ENCODE results near the gene AKT3.
"Not testable (repeated sequence)": the region's sequence is repeated elsewhere in the genome, so short reads cannot be mapped to it uniquely, and the experiment has no call there.

AKT3 gene

GRCh38 chr1:243680860-243681259 is 169.2 kb downstream of the AKT3 start:
- DNase-seq: no peak

DNA sequence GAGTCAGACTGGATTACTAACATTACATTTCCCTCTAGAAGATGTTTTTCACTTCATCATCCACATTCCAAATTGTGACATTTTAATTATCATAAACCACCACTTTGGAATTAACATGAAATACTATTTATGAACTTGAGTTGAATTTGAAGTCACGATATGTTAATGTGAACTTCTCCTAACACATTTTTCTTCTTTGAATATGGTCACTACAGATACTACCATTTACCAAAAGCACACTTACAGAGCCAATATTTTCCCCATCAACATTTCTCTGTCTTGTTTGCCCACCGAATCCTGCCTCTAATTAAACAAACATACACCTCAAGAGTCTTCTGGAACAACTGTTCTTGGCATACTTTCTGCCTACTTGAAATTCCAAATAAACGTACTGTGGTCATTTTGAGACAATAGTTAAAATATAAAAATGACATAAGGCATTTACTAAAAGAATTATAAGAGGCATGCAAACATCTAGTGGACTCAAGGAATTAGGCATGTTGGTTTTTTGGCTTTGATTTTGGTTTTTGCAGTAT is 177.4 kb downstream of the AKT3 start:
- DNase-seq: peak; percentile 31

- DNase-seq: no peak
Observed at GRCh38 chr1:243667591-243667990, 182.5 kb downstream of the AKT3 start.

DNA sequence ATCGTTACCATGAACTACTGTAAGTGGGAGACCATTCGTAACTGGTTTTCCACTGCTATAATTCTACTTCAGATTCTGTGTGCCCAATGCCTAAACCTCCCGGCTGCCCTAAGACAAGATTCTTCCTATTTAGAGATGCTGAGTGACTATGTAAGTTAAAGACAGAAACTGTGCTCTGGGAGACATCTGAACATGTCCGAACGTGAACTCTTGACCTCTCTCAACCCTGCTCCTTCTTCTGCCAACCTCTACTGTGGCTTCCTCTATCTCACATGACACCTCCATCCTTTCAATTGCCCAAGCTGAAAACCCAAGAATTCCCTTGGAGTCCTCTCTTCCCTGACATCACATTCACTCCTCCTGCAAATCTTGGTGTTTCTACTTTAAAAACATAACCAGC is 182.9 kb downstream of the AKT3 start:
- DNase-seq: no peak

- no peak for DNase-seq
Observed at GRCh38 chr1:243663651-243664050, 186.4 kb downstream of the AKT3 start.

- not testable (repeated sequence) for DNase-seq
Observed at GRCh38 chr1:243662169-243662568, 187.9 kb downstream of the AKT3 start.

DNA sequence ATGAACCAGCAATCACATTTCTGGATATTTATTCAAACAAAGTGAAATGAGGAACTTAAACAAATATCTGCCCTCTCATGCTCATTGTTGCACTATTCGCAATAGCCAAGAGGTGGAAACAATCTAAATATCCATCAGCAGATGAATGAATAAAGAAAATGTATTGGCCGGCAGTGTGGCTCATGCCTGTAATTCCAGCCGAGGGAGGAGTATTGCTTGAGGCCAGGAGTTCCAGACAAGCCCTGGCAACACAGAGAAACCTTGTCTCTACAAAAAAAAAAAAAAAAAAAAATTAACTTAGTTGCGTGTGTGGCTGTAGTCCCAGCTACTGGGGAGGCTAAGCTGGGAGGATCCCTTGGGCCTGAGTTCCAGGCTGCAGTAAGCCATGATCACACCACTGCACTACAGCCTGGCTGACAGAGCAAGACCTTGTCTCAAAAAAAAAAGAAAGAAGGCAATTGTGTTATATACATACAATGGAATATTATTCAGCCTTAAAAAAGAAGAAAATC is 191.4 kb downstream of the AKT3 start:
- no peak for DNase-seq

DNA sequence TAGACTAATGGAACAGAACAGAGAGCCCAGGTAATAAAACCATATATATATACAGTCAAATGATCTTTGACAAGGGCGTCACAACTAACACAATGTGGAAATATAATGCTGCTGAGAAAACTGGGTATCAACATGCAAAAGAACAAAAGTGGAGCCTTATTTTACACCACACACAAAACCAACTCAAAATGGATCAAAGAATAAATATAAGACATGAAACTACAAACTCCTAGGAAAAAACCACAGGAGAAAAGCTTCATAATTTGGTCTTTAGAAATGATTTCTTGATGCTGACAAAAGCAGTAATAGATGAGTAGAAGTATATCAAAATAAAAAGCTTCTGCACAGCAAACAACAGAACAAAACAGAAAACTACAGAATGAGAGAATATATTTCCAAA is 192.2 kb downstream of the AKT3 start:
- DNase-seq: no peak

GRCh38 chr1:243649530-243649929 is 200.5 kb downstream of the AKT3 start:
- DNase-seq: not testable (repeated sequence)

GRCh38 chr1:243646841-243647240 is 203.2 kb downstream of the AKT3 start:
- DNase-seq: no peak

DNA sequence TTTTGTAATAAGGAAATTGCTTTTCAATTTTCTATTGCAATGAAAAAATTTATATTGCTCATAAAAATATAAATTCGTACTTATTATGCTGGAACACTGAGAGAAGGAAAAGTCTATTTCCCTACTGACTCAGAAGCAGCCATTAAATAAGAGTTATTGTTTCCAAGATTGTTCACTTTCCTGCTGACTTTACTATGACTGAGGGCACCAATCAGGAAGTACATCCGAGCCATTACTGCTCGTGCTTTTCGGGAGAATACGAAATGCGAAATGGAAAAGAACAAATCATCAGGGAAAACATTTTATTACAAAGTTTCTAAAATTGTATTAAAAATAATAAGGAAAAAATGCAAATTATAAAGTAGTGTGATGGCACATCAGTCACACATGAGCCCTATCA is 204.8 kb downstream of the AKT3 start:
- no peak for DNase-seq

DNA sequence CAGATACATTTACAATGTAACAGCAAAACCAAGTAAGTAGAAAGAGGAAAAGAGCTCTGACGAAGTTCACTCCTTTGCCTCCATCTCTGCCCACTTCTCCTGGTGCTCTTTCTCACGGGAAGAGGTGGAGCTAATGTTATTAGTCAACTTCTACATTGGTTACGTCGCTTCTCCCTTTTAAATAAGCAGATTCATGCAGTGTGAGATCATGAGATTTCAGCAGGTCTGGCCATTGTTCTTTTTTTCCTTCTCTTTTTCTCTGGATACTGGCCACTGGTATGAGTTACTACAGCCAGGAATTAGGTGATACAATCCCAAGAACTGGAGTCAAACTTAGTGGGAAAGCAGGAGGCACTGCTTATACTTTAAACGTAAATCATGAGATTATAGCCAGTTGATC is 207.1 kb downstream of the AKT3 start:
- peak; percentile 60 for DNase-seq

DNA sequence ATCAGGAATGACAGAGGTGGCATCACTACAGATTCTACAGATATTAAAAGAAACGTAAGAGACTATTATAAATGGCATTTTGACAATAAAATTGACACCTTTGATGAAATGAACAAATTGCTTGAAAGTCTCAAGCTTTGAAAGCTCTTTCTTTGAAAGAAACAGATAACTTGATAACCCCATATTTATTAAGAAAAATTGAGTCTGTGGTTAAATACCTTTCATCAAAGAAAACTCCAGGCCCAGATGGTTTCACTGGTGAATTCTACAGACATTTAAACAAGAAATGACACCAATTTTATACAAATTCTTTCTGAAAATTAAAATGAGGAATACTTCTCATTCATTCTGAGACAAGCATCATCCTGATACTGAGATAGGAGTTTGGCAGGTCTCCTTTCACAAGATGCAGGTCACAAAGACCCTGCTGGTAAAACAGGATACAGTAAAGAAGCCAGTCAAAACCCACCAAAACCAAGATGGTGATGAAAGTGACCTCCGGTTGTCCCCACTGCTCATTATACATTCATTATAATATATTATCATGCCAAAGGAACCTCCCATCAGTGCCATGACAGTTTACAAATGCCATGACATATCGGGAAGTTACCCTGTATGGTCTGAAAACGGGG is 210.9 kb downstream of the AKT3 start:
- no peak for DNase-seq

DNA sequence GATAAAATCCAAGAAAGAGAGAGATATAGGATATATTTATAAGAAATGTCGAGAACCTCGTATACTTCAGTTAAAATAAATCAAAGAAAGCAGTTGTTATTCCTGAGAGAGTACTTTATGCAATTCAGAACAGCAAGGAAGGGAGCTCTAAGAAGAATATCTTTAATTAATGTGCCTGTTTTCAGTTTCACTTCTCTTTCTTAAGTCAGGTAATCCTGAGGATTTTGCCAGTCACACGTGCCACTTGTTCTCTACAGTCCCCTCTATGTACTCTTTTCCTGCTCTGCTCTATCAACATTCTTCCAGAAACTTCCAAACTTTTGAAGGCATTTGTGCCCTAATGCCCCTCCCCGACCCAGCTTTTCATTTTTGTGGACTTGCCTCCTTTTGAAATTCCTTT is 211.9 kb downstream of the AKT3 start:
- DNase-seq: no peak

DNA sequence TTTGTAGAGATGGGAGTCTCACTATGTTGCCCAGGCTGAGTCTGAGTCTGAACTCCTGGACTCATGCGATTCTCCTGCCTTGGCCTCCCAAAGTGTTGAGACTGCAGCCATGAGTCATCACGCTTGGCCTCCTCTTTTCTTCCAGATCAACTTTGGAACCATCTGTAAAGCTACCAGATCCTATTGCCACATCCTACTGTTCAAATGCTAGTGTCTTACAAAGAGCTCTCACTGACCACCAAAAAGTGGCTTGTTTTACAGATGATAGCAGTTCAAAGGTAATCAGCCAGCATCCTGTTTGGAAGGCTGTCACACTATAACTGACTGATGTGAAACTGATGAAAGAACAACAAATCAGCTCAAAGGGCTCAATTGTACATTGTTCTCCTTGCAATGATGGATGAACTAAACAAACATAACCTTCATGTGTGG is 221.6 kb downstream of the AKT3 start:
- peak; percentile 3 for DNase-seq

GRCh38 chr1:243623841-243624240 is 226.2 kb downstream of the AKT3 start:
- DNase-seq: peak; percentile 38

DNA sequence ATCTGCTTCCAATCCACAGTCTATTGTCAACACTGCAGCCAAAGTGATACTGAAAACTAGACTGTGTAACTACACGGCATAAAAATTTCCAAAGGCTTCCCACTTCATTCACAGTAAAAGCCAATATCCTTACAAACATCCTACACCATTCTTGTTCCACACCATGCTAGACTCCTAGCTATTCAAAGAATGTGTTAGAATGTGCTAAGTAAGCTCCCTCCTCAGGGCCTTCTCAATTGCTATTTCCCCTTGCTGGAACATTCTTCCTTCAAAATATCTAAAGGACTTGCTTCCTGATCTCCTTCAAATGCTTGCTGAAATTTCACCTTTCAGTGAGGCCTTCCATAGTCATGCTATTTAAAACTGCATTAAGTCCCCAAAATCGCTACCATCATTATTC is 228.1 kb downstream of the AKT3 start:
- no peak for DNase-seq

DNA sequence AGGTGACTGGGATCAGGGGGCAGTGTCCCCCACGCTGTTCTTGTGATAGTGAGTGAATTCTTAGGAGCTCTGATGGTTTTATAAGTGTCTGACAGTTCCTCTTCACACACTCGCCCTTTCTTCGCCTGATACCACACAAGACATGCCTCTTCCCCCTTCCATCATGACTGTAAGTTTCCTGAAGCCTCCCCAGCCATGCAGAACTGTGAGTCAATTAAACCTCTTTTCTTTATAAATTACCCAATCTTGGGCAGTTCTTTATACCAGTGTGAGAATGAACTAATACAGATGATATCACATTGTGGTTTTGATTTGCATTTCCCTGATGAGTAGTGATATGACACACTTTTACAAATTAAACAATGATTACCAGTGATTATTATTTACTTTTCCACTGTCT is 229.9 kb downstream of the AKT3 start:
- no peak for DNase-seq

DNA sequence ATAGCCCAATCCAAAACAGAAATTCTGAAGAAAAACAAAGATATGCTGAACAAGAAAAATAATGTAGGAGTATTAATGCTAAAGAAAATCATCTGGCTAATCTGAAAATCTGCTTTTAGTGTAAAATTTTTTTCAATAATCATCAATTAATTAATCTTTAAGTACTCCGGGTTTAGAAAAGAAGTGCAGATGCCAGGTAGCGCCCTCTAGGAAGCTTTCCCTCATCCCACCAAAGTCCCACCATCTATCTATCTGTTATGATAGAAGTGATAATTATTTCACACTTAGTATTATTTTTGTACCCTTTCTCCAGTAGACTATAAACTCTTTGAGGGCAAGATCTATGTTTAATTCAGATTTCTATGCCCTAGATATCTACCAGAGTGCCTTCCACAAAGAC is 240.3 kb downstream of the AKT3 start:
- no peak for DNase-seq

GRCh38 chr1:243605604-243606003 is 244.4 kb downstream of the AKT3 start:
- DNase-seq: peak; percentile 29

DNA sequence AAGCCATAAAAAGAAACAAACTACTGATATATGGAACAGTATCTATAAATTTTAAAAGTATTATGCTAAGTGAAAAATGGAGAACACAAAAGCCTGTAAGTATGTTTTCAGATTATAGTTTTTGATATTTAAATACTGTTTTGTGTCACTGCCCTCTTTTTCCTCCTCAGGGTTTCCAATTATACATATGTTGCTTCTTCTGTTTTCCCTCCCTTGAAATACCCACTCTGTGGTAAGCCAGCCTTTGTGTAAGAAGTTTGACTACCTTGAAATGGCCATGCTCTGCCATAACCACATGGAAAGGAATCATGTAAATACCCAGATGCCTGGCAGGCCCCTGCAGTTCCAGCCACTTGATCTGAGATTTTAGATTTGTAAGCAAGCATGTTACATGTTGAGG is 248.3 kb downstream of the AKT3 start:
- no peak for DNase-seq

DNA sequence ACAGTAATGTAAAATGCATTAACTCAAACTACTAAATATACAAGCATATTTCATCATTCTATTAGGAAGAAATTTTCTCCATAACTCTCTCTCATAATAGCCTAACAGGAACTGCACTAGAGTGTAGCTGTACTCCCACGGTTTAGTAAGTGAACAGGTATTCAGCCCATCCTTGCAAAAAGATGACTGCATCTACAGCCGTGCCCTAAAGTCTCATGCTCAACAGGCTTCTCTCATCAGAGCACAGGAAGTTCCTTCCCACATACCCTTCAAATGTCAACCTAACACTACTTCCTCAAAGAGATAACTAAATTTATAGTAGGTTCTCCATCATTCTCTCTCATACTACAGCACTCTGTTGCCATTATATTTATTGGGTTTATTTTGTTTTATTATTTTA is 251.6 kb downstream of the AKT3 start:
- DNase-seq: peak; percentile 75

DNA sequence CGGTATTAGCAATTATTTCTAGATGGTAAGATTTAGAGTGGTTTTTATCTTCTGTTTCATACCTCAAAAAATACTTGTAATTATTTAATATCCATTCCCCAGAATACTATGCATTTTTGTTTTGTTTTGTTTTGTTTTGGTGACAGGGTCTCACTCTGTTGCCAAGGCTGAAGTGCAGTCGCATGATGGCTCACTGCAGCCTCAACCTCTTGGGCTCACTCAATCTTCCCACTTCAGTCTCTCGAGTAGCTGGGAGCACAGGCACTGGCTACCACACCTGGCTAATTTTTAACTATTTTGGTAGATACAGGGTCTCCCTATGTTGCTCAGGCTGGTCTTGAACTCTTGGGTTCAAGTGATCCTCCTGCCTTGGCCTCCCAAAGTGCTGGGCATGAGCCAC is 252.7 kb downstream of the AKT3 start:
- no peak for DNase-seq

GRCh38 chr1:243596431-243597062 is 253.5 kb downstream of the AKT3 start:
- DNase-seq: peak; percentile 97

All from fibroblast of skin of right quadriceps (primary cell).